OCI-LY3 (cell line): ENCODE results near the gene ARMC9.

Source experiments
- H2AFZ ChIP-seq: fragments of 200-600, 300-600 bp; shearing (Covaris generic); 2 replicates; pipeline ENCODE4 v1.6.0; 2014; ENCODE audit warnings: antibody characterized with exemption, low read depth, low read length
- H3K27ac ChIP-seq: fragments of 200-600, 300-600 bp; sonication (generic); 2 replicates; pipeline ENCODE4 v1.5.1; 2014; ENCODE audit warnings: mild to moderate bottlenecking, low read length, moderate library complexity, mixed read lengths
- H3K27me3 ChIP-seq: fragments of 200-600, 300-600 bp; sonication (generic); 2 replicates; pipeline ENCODE4 v1.6.1; 2014; ENCODE audit warnings: low read depth, low read length, mixed read lengths
- H3K36me3 ChIP-seq: fragments of 200-600, 300-600 bp; sonication (generic); replicated peaks from 2 replicates; pipeline ENCODE3; 2014; ENCODE audit warnings: low read depth, low read length, mixed read lengths
- H3K4me1 ChIP-seq: fragments of 300-600, 200-600 bp; sonication (generic); 2 replicates; pipeline ENCODE4 v1.6.1; 2014; ENCODE audit warnings: low read length, mixed read lengths
- H3K4me2 ChIP-seq: fragments of 200-600, 300-600 bp; sonication (generic); 2 replicates; pipeline ENCODE4 v1.6.1; 2014; ENCODE audit warnings: low read length, mixed read lengths
- H3K4me3 ChIP-seq: fragments of 300-600, 200-600 bp; sonication (generic); 2 replicates; pipeline ENCODE4 v1.5.1; 2014; ENCODE audit warnings: antibody characterized with exemption, mild to moderate bottlenecking, low read length, moderate library complexity
- H3K79me2 ChIP-seq: fragments of 300-600, 200-600 bp; shearing (Covaris generic); 2 replicates; pipeline ENCODE4 v1.6.1; 2014; ENCODE audit warnings: mild to moderate bottlenecking, low read length, mixed read lengths
- H3K9ac ChIP-seq: fragments of 300-600, 200-600 bp; shearing (Covaris generic); 2 replicates; pipeline ENCODE4 v1.6.0; 2014; ENCODE audit warnings: mild to moderate bottlenecking, low read length, moderate library complexity
- H3K9me3 ChIP-seq: fragments of 200-600, 300-600 bp; shearing (Covaris generic); 2 replicates; pipeline ENCODE4 v1.6.1; 2014; ENCODE audit warnings: low read length, mixed read lengths; ENCODE audit not compliant: insufficient read depth
- H4K20me1 ChIP-seq: fragments of 200-600, 300-600 bp; sonication (generic); 2 replicates; pipeline ENCODE4 v1.6.1; 2016; ENCODE audit warnings: low read length, mixed read lengths; ENCODE audit not compliant: insufficient read depth
- EZH2phosphoT487 ChIP-seq: fragments of 200-600 bp; shearing (Covaris generic); IDR thresholded peaks from 2 replicates; pipeline ENCODE4 v1.6.1; 2018; ENCODE audit warnings: antibody characterized with exemption, mixed run types, low read depth
- TF ChIP-seq, protein P1 (sequence below): fragments of 200-600, 300-600 bp; sonication (generic); IDR thresholded peaks from 2 replicates; pipeline ENCODE4 v1.5.1; 2014; ENCODE audit warnings: antibody characterized with exemption, low read length, low read depth

The ARMC9 gene

DNA sequence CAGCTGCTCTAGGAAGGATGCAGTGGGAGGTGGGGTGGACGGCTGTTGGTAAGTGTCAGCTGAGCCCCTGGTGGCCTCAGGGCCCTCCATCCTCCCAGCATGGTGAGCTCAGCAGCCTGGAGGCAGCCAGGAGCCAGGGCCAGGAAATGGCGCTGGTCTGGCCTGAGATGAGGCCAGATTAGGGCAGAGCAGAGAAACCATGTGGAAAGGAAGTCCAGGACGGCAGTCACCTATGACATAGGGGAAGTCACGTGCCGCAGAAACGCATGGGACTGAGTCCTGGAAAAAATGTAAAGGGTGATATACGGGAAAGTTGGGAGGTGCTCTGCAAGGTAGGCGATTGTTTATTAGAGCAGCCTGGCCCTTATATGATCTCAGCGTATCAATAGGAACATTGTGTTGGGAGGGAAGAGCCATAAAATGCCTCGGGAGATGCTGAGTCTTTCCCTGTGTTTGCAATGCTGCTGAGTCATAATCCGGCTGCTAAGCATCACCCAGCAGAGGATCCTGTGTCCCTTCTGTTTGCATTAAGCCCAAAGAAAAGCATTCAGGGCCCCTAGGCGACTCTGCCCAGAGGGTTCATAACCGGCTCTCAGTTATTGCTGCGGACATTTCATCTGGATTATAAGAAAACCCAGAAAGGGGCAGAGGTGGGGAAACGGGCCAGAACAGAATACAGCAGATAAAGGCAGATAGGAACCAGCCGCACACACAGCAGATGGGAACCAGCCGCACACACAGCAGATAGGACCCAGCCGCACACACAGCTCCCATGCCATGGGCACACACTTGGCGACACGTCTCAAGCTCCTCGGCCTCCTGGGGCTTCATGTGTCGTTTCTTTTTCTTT, 166.8 kb downstream of the ARMC9 start:
- H3K9ac ChIP-seq, result no peak overlapping the region
- no peaks in the 10 kb centered on the region for H3K27me3 ChIP-seq
- H3K4me2 ChIP-seq, result no peak overlapping the region
- no peak overlapping the region for H3K4me3 ChIP-seq
- no peaks in the 10 kb centered on the region for H3K36me3 ChIP-seq
- peaks cover 7% of the 10 kb centered on the region; the same call in 1 of the 2 replicates for H3K4me1 ChIP-seq
- H4K20me1 ChIP-seq, result no peaks in the 10 kb centered on the region
- H3K27ac ChIP-seq, result no peak overlapping the region
- H3K79me2 ChIP-seq, result no peaks in the 10 kb centered on the region
- H2AFZ ChIP-seq, result no peak overlapping the region
- no peaks in the 10 kb centered on the region for H3K9me3 ChIP-seq
- TF ChIP-seq, protein P1, sequence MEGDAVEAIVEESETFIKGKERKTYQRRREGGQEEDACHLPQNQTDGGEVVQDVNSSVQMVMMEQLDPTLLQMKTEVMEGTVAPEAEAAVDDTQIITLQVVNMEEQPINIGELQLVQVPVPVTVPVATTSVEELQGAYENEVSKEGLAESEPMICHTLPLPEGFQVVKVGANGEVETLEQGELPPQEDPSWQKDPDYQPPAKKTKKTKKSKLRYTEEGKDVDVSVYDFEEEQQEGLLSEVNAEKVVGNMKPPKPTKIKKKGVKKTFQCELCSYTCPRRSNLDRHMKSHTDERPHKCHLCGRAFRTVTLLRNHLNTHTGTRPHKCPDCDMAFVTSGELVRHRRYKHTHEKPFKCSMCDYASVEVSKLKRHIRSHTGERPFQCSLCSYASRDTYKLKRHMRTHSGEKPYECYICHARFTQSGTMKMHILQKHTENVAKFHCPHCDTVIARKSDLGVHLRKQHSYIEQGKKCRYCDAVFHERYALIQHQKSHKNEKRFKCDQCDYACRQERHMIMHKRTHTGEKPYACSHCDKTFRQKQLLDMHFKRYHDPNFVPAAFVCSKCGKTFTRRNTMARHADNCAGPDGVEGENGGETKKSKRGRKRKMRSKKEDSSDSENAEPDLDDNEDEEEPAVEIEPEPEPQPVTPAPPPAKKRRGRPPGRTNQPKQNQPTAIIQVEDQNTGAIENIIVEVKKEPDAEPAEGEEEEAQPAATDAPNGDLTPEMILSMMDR, result no peak

DNA sequence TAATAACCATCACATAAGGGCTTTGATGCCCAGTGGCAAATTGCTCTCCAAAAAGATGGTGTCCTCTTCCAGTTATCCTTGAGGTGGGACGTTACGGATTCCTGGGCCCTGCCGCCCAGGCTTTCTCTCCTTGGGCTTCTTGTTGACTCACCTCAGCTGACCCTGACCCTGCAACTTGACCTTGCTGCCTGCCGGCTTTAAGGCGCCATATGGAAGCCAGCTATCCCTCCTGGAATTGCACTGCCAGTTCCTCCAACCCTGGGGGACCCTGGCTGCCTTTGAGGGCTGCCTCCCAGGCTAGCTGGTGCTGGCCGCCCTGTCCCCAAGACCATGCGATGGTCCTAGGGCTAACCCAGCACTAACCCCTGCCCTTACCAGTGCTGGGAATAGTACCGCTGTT, 168.7 kb downstream of the ARMC9 start:
- Histone ChIP-seq H3K79me2 (no peaks in the 10 kb centered on the region), H2AFZ (no peak overlapping the region), H3K9me3 (no peaks in the 10 kb centered on the region), H3K36me3 (no peaks in the 10 kb centered on the region), H3K27ac (no peak overlapping the region), H3K27me3 (no peaks in the 10 kb centered on the region), H3K9ac (no peak overlapping the region), H3K4me3 (no peak overlapping the region), H3K4me1 (peaks cover 3% of the 10 kb centered on the region; the same call in 1 of the 2 replicates), H4K20me1 (no peaks in the 10 kb centered on the region), H3K4me2 (no peak overlapping the region)
- TF ChIP-seq, protein P1, result no peak
- no peak for TF ChIP-seq EZH2phosphoT487

DNA sequence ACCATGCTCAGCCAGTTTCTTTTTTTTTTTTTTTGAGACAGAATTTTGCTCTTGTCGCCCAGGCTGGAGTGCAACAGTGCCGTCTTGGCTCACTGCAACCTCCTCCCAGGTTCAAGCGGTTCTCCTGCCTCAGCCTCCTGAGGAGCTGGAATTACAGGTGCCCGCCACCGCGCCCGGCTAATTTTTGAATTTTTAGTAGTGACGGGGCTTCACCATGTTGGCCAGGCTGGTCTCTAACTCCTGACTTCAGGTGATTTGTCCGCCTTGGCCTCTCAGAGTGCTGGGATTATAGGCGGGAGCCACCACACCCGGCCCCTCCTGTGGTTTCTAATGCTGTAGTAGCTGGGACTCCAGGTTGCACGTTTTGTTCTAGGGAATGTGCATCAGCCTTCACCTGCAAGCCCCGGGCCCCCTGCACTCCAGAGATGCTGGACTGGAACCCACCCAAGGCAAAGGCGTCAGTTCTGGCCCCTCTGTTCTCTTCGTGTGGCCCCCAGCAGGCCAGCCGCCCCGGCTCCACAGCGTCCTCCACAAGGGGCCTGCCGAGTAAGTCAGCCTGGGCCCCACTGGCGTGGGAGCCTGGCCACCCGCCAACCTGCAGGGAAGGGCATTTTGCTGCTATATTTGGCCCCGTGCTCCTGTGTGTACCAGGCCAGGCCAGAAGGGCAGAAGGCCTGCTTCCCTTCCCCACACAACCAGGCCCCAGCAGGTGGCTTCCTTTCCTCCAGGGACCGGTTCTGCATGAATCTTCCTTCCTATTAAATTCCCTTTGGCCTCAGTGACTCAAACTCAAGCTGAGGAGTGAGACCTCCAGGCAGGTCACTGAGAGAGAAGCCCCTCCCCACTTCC, 171.4 kb downstream of the ARMC9 start:
- H2AFZ ChIP-seq, result no peak overlapping the region
- no peaks in the 10 kb centered on the region for H3K36me3 ChIP-seq
- no peaks in the 10 kb centered on the region for H3K27me3 ChIP-seq
- no peaks in the 10 kb centered on the region for H3K79me2 ChIP-seq
- no peaks in the 10 kb centered on the region for H3K9me3 ChIP-seq
- no peak overlapping the region for H3K4me2 ChIP-seq
- no peak overlapping the region for H3K9ac ChIP-seq
- no peaks in the 10 kb centered on the region for H3K4me1 ChIP-seq
- no peak overlapping the region for H3K4me3 ChIP-seq
- H4K20me1 ChIP-seq, result no peaks in the 10 kb centered on the region
- no peak overlapping the region for H3K27ac ChIP-seq
- TF ChIP-seq, protein P1, result no peak
- TF ChIP-seq EZH2phosphoT487, result no peak

DNA sequence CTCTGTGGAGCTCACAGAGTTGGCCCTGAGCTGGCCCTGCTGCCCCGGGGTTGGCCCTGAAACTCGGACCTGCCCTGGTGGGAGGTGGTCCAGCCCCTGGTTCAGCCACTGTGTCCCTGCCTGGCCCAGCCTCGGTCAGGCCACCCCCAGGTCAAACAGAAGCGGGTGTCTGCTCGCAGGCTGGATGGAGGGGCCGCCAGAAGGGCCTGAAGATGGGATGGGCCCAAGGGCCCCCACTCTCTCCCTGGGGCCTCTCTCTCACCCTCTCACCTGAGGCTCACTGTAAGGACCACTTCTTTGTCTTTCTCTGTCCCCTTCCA, 172.0 kb downstream of the ARMC9 start:
- Histone ChIP-seq H3K4me1 (no peaks in the 10 kb centered on the region), H3K9ac (no peak overlapping the region), H3K4me3 (no peak overlapping the region), H3K79me2 (no peaks in the 10 kb centered on the region), H2AFZ (no peak overlapping the region), H3K9me3 (no peaks in the 10 kb centered on the region), H3K36me3 (no peaks in the 10 kb centered on the region), H4K20me1 (no peaks in the 10 kb centered on the region), H3K27me3 (no peaks in the 10 kb centered on the region), H3K27ac (no peak overlapping the region), H3K4me2 (no peak overlapping the region)
- TF ChIP-seq EZH2phosphoT487, result no peak
- TF ChIP-seq, protein P1, result no peak
